ENCODE data around the gene CALCB. TPM values are rescaled to one million over a fixed set of nuclear protein-coding genes. Genes with fewer than 3 reads are reported as not detected.

CALCB gene
- total RNA-seq, 4 donors from 2014 or later, result 0.34 to 0.44 (median 0.38) TPM; not detected in 1

- no peak for TF ChIP-seq CTCF (IDR thresholded peaks at IDR 0.05; ENCODE audit: low read depth)
These were observed 34.5 kb downstream of the CALCB start for GRCh38 chr11:15107730-15108515.

- no peak for TF ChIP-seq CTCF (IDR thresholded peaks at IDR 0.05; ENCODE audit: low read depth)
These were observed 35.3 kb downstream of the CALCB start for GRCh38 chr11:15108592-15109130.

- TF ChIP-seq CTCF (IDR thresholded peaks at IDR 0.05; ENCODE audit: low read depth), result no peak
These were observed 36.2 kb downstream of the CALCB start for GRCh38 chr11:15109602-15110001.

GRCh38 chr11:15111215-15111614 lies 37.8 kb downstream of the CALCB start:
- no peak for TF ChIP-seq CTCF (IDR thresholded peaks at IDR 0.05; ENCODE audit: low read depth)

- no peak for TF ChIP-seq CTCF (IDR thresholded peaks at IDR 0.05; ENCODE audit: low read depth)
These were observed 38.7 kb downstream of the CALCB start for GRCh38 chr11:15112131-15112541.

- TF ChIP-seq CTCF (IDR thresholded peaks at IDR 0.05; ENCODE audit: low read depth), result no peak
These were observed 40.0 kb downstream of the CALCB start for GRCh38 chr11:15113381-15113780.

GRCh38 chr11:15114501-15115475 lies 41.4 kb downstream of the CALCB start, which contains the start of gene INSC:
INSC (plus strand) TSS chr11:15114923; CDS start chr11:15149175, 34,252 bp downstream.
- TF ChIP-seq CTCF (IDR thresholded peaks at IDR 0.05; ENCODE audit: low read depth), result no peak

All from subcutaneous adipose tissue (tissue), 4 donors.